Activated CD4-positive, alpha-beta T cell treated with anti-CD3 and anti-CD28 coated beads, Interleukin-2, amount 10 ng/mL, durations not matched to agents 7 days and 5 days (primary cell): ENCODE data around the gene KRT31. TPM values are rescaled to one million over a fixed set of nuclear protein-coding genes. Genes with fewer than 3 reads are reported as not detected.
"Not testable (repeated sequence)": the region's sequence is repeated elsewhere in the genome, so short reads cannot be mapped to it uniquely, and the experiment has no call there.

Source experiments
- CTCF ChIA-PET: fragments of 350-600 bp; sonication (Branson Sonifier 250); formaldehyde crosslinking; loops from one replicate; lab custom pipeline; 2021; ENCODE audit warnings: antibody characterized with exemption; lab: Charles Lee
- POLR2A ChIA-PET: fragments of 350-600 bp; sonication (Branson Sonifier 250); formaldehyde crosslinking; loops from one replicate; lab custom pipeline; 2021; ENCODE audit warnings: antibody characterized with exemption; lab: Charles Lee
- DNase-seq: peaks from one replicate; pipeline ENCODE4 v3.0.0-alpha.2; 2020
- H3K27ac Mint-ChIP-seq: one replicate; pipeline ENCODE4 v1.8.0; 2021; ENCODE audit warnings: mild to moderate bottlenecking, moderate library complexity, mixed read lengths
- H3K27me3 Mint-ChIP-seq: one replicate; pipeline ENCODE4 v1.8.0; 2021; ENCODE audit warnings: mixed read lengths
- H3K36me3 Mint-ChIP-seq: one replicate; pipeline ENCODE4 v1.8.0; 2021; ENCODE audit warnings: low read depth, mixed read lengths
- H3K4me1 Mint-ChIP-seq: one replicate; pipeline ENCODE4 v1.8.0; 2021; ENCODE audit warnings: mixed read lengths
- H3K4me3 Mint-ChIP-seq: one replicate; pipeline ENCODE4 v1.8.0; 2021; ENCODE audit warnings: mild to moderate bottlenecking, moderate library complexity, mixed read lengths
- H3K9me3 Mint-ChIP-seq: one replicate; pipeline ENCODE4 v1.8.0; 2021; ENCODE audit warnings: mixed read lengths
- total RNA-seq, 2 experiments: library from RNA; stranded (reverse); gene quantifications; one replicate each; pipeline ENCODE4 v1.2.3, GENCODE V29; 2021

KRT31 gene
- total RNA-seq, 2 experiments from 2014 or later, result not detected

GRCh38 chr17:41377546-41377945, 19.9 kb downstream of the KRT31 start:
- Mint-ChIP-seq H3K4me3 (no peak overlapping the region), H3K9me3 (peaks cover 10% of the 10 kb centered on the region), H3K36me3 (no peaks in the 10 kb centered on the region), H3K4me1 (peaks cover 7% of the 10 kb centered on the region), H3K27ac (no peak overlapping the region), H3K27me3 (peaks cover 4% of the 10 kb centered on the region)
- DNase-seq, result no peak
- ChIA-PET POLR2A (no interaction called here), CTCF (no interaction called here)

GRCh38 chr17:41369713-41370112, 27.7 kb downstream of the KRT31 start, which contains the start of gene KRT33B:
KRT33B (minus strand) TSS chr17:41369813; CDS start chr17:41369750, 63 bp downstream.
- Mint-ChIP-seq H3K27me3 (peaks cover 4% of the 10 kb centered on the region), H3K27ac (no peak within 1 kb of the TSS), H3K4me1 (peaks cover 1% of the 10 kb centered on the region), H3K4me3 (no peak within 1 kb of the TSS), H3K9me3 (peaks cover 6% of the 10 kb centered on the region), H3K36me3 (no peaks in the 10 kb centered on the region)
- no peak for DNase-seq
- ChIA-PET POLR2A (no interaction called here), CTCF (interaction anchor here (2.0 kb wide), 1 partner anchor 180 kb away, joined by 6 read pairs; no protein-coding TSS in a partner anchor)

- Mint-ChIP-seq H3K27me3 (peaks cover 1% of the 10 kb centered on the region), H3K9me3 (peaks cover 1% of the 10 kb centered on the region), H3K36me3 (no peaks in the 10 kb centered on the region), H3K4me3 (no peak overlapping the region), H3K4me1 (peaks cover 4% of the 10 kb centered on the region), H3K27ac (no peak overlapping the region)
- ChIA-PET POLR2A (no interaction called here), CTCF (interaction anchor here (2.0 kb wide), 1 partner anchor 180 kb away, joined by 6 read pairs; no protein-coding TSS in a partner anchor)
- DNase-seq, result no peak
Measured at GRCh38 chr17:41369023-41369422, 28.4 kb downstream of the KRT31 start.

GRCh38 chr17:41367426-41368075, 29.9 kb downstream of the KRT31 start:
- H3K4me3 Mint-ChIP-seq, result no peak overlapping the region
- POLR2A ChIA-PET, result no interaction called here
- CTCF ChIA-PET, result no interaction called here
- H3K27me3 Mint-ChIP-seq, result no peaks in the 10 kb centered on the region
- no peaks in the 10 kb centered on the region for H3K36me3 Mint-ChIP-seq
- peaks cover 4% of the 10 kb centered on the region for H3K4me1 Mint-ChIP-seq
- H3K9me3 Mint-ChIP-seq, result no peaks in the 10 kb centered on the region
- no peak overlapping the region for H3K27ac Mint-ChIP-seq
- DNase-seq, result no peak

- no peaks in the 10 kb centered on the region for H3K9me3 Mint-ChIP-seq
Measured at GRCh38 chr17:41366070-41366469, 31.3 kb downstream of the KRT31 start.

GRCh38 chr17:41363881-41364280, 33.5 kb downstream of the KRT31 start:
- ChIA-PET CTCF (no interaction called here), POLR2A (no interaction called here)
- H3K27me3 Mint-ChIP-seq, result no peaks in the 10 kb centered on the region
- no peaks in the 10 kb centered on the region for H3K36me3 Mint-ChIP-seq
- no peak overlapping the region for H3K4me3 Mint-ChIP-seq
- H3K27ac Mint-ChIP-seq, result no peak overlapping the region
- peaks cover 2% of the 10 kb centered on the region for H3K4me1 Mint-ChIP-seq
- no peak for DNase-seq
- no peaks in the 10 kb centered on the region for H3K9me3 Mint-ChIP-seq

More at GRCh38 chr17:41366070-41366469, 31.3 kb downstream of the KRT31 start:
- no peak overlapping the region for H3K27ac Mint-ChIP-seq
- ChIA-PET CTCF (interaction anchor here (0.5 kb wide), 1 partner anchor 193 kb away, joined by 3 read pairs; no protein-coding TSS in a partner anchor), POLR2A (no interaction called here)
- DNase-seq, result no peak
- H3K27me3 Mint-ChIP-seq, result no peaks in the 10 kb centered on the region
- no peaks in the 10 kb centered on the region for H3K36me3 Mint-ChIP-seq
- no peak overlapping the region for H3K4me3 Mint-ChIP-seq
- H3K4me1 Mint-ChIP-seq, result peaks cover 4% of the 10 kb centered on the region

- no peak overlapping the region for H3K4me3 Mint-ChIP-seq
- ChIA-PET CTCF (interaction anchor here (0.6 to 1.5 kb wide), 2 partner anchors 107 to 302 kb away, joined by 3 read pairs; no protein-coding TSS in a partner anchor), POLR2A (no interaction called here)
- no peaks in the 10 kb centered on the region for H3K9me3 Mint-ChIP-seq
- no peaks in the 10 kb centered on the region for H3K36me3 Mint-ChIP-seq
- peaks cover 2% of the 10 kb centered on the region for H3K4me1 Mint-ChIP-seq
- no peak for DNase-seq
- no peak overlapping the region for H3K27ac Mint-ChIP-seq
- H3K27me3 Mint-ChIP-seq, result peaks cover 3% of the 10 kb centered on the region
Measured at GRCh38 chr17:41360296-41360995, 37.0 kb downstream of the KRT31 start.

GRCh38 chr17:41354536-41354935, 42.9 kb downstream of the KRT31 start:
- Mint-ChIP-seq H3K4me1 (peaks cover 7% of the 10 kb centered on the region), H3K27ac (no peak overlapping the region), H3K36me3 (no peaks in the 10 kb centered on the region), H3K4me3 (no peak overlapping the region), H3K9me3 (no peaks in the 10 kb centered on the region), H3K27me3 (peaks cover 9% of the 10 kb centered on the region)
- POLR2A ChIA-PET, result no interaction called here
- CTCF ChIA-PET, result interaction anchor here (1.8 kb wide), 1 partner anchor 27 kb away, joined by 4 read pairs; the partner anchor contains the start of gene KRT34
- DNase-seq, result no peak

- CTCF ChIA-PET, result no interaction called here
Measured at GRCh38 chr17:41352597-41353366, 44.6 kb downstream of the KRT31 start.

GRCh38 chr17:41351177-41351576, 46.2 kb downstream of the KRT31 start:
- Mint-ChIP-seq H3K36me3 (no peaks in the 10 kb centered on the region), H3K27me3 (peaks cover 6% of the 10 kb centered on the region), H3K27ac (no peak overlapping the region), H3K4me3 (no peak overlapping the region), H3K4me1 (peaks cover 7% of the 10 kb centered on the region), H3K9me3 (no peaks in the 10 kb centered on the region)
- POLR2A ChIA-PET, result no interaction called here
- DNase-seq, result no peak
- CTCF ChIA-PET, result interaction anchor here (1.7 to 1.9 kb wide), 2 partner anchors 29 to 42 kb away, joined by 3 to 6 read pairs; partner anchors contain the start of gene KRTAP16-1

More at GRCh38 chr17:41352597-41353366, 44.6 kb downstream of the KRT31 start:
- DNase-seq, result no peak
- no peaks in the 10 kb centered on the region for H3K36me3 Mint-ChIP-seq
- H3K27ac Mint-ChIP-seq, result no peak overlapping the region
- POLR2A ChIA-PET, result no interaction called here
- H3K4me1 Mint-ChIP-seq, result peaks cover 7% of the 10 kb centered on the region
- H3K27me3 Mint-ChIP-seq, result peaks cover 9% of the 10 kb centered on the region
- H3K4me3 Mint-ChIP-seq, result no peak overlapping the region
- no peaks in the 10 kb centered on the region for H3K9me3 Mint-ChIP-seq

- H3K27me3 Mint-ChIP-seq, H3K9me3 Mint-ChIP-seq, H3K27ac Mint-ChIP-seq, POLR2A ChIA-PET, H3K36me3 Mint-ChIP-seq, DNase-seq, H3K4me3 Mint-ChIP-seq, H3K4me1 Mint-ChIP-seq: not testable (repeated sequence)
- CTCF ChIA-PET, result interaction anchor here (1.3 to 1.9 kb wide), 3 partner anchors 19 to 41 kb away, joined by 3 to 6 read pairs (median 3); partner anchors contain the start of gene KRTAP16-1
Measured at GRCh38 chr17:41350381-41350878, 47.0 kb downstream of the KRT31 start, which contains the start of gene KRT33A. KRT33A (minus strand) TSS chr17:41350828; CDS start chr17:41350767, 61 bp downstream.
